ENCODE measurements around the gene IL12RB1.

DNA sequence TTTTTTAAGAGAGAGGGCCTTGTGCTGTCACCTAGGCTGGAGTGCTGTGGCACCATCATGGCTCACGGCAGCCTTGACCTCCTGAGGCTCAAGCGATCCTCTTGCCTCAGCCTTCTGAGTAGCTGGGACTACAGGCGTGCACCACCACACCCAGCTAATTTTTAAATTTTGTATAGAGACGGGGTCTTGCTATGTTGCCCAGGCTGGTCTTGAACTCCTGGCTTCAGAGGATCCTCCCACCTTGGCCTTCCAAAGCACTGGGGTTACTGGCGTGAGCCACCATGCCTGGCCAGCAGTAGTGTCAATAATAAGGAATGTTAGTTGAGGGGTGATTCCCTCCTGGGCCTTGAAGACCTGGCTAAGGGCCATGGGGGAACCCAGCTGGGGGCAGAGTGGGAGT lies 34.4 kb upstream of the IL12RB1 start:
- TF ChIP-seq POLR2AphosphoS5 (IDR thresholded peaks at IDR 0.05; ENCODE audit: low read length) (no peak), MYC (IDR thresholded peaks at IDR 0.05; ENCODE audit: insufficient read depth, insufficient read length, insufficient replicate concordance, low read length, severe bottlenecking) (no peak), EP300 (IDR thresholded peaks at IDR 0.05; ENCODE audit: borderline replicate concordance in 1 of 2, control insufficient read depth in 1 of 2, low read depth in 2 of 2, low read length in 2 of 2) (no peak), DPF2 (IDR thresholded peaks at IDR 0.05) (no peak), POLR2A (IDR thresholded peaks at IDR 0.05; ENCODE audit: low read depth, low read length) (no peak), EZH2 (IDR thresholded peaks at IDR 0.05; ENCODE audit: borderline replicate concordance, control insufficient read depth, low read depth, low read length) (no peak), BCL11A (IDR thresholded peaks at IDR 0.05; ENCODE audit: low read depth, low read length) (no peak), BMI1 (IDR thresholded peaks at IDR 0.05; ENCODE audit: borderline replicate concordance) (no peak), SUPT20H (IDR thresholded peaks at IDR 0.05; ENCODE audit: borderline replicate concordance, control insufficient read depth, low read depth, low read length) (no peak)
- TF ChIP-seq, protein P1, sequence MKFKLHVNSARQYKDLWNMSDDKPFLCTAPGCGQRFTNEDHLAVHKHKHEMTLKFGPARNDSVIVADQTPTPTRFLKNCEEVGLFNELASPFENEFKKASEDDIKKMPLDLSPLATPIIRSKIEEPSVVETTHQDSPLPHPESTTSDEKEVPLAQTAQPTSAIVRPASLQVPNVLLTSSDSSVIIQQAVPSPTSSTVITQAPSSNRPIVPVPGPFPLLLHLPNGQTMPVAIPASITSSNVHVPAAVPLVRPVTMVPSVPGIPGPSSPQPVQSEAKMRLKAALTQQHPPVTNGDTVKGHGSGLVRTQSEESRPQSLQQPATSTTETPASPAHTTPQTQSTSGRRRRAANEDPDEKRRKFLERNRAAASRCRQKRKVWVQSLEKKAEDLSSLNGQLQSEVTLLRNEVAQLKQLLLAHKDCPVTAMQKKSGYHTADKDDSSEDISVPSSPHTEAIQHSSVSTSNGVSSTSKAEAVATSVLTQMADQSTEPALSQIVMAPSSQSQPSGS (IDR thresholded peaks at IDR 0.05; ENCODE audit: low read length): no peak
- TF ChIP-seq, protein P2, sequence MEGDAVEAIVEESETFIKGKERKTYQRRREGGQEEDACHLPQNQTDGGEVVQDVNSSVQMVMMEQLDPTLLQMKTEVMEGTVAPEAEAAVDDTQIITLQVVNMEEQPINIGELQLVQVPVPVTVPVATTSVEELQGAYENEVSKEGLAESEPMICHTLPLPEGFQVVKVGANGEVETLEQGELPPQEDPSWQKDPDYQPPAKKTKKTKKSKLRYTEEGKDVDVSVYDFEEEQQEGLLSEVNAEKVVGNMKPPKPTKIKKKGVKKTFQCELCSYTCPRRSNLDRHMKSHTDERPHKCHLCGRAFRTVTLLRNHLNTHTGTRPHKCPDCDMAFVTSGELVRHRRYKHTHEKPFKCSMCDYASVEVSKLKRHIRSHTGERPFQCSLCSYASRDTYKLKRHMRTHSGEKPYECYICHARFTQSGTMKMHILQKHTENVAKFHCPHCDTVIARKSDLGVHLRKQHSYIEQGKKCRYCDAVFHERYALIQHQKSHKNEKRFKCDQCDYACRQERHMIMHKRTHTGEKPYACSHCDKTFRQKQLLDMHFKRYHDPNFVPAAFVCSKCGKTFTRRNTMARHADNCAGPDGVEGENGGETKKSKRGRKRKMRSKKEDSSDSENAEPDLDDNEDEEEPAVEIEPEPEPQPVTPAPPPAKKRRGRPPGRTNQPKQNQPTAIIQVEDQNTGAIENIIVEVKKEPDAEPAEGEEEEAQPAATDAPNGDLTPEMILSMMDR (IDR thresholded peaks at IDR 0.05 in 2 of 3, conservative IDR thresholded peaks at IDR 0.05 in 1 of 3; ENCODE audit: control insufficient read depth in 2 of 3, extremely low read depth in 1 of 3, insufficient read depth in 1 of 3, low read depth in 3 of 3, low read length in 3 of 3): no peak
- TF ChIP-seq, protein P3, sequence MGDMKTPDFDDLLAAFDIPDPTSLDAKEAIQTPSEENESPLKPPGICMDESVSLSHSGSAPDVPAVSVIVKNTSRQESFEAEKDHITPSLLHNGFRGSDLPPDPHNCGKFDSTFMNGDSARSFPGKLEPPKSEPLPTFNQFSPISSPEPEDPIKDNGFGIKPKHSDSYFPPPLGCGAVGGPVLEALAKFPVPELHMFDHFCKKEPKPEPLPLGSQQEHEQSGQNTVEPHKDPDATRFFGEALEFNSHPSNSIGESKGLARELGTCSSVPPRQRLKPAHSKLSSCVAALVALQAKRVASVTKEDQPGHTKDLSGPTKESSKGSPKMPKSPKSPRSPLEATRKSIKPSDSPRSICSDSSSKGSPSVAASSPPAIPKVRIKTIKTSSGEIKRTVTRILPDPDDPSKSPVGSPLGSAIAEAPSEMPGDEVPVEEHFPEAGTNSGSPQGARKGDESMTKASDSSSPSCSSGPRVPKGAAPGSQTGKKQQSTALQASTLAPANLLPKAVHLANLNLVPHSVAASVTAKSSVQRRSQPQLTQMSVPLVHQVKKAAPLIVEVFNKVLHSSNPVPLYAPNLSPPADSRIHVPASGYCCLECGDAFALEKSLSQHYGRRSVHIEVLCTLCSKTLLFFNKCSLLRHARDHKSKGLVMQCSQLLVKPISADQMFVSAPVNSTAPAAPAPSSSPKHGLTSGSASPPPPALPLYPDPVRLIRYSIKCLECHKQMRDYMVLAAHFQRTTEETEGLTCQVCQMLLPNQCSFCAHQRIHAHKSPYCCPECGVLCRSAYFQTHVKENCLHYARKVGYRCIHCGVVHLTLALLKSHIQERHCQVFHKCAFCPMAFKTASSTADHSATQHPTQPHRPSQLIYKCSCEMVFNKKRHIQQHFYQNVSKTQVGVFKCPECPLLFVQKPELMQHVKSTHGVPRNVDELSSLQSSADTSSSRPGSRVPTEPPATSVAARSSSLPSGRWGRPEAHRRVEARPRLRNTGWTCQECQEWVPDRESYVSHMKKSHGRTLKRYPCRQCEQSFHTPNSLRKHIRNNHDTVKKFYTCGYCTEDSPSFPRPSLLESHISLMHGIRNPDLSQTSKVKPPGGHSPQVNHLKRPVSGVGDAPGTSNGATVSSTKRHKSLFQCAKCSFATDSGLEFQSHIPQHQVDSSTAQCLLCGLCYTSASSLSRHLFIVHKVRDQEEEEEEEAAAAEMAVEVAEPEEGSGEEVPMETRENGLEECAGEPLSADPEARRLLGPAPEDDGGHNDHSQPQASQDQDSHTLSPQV (IDR thresholded peaks at IDR 0.05): no peak
- TF ChIP-seq, protein P4, sequence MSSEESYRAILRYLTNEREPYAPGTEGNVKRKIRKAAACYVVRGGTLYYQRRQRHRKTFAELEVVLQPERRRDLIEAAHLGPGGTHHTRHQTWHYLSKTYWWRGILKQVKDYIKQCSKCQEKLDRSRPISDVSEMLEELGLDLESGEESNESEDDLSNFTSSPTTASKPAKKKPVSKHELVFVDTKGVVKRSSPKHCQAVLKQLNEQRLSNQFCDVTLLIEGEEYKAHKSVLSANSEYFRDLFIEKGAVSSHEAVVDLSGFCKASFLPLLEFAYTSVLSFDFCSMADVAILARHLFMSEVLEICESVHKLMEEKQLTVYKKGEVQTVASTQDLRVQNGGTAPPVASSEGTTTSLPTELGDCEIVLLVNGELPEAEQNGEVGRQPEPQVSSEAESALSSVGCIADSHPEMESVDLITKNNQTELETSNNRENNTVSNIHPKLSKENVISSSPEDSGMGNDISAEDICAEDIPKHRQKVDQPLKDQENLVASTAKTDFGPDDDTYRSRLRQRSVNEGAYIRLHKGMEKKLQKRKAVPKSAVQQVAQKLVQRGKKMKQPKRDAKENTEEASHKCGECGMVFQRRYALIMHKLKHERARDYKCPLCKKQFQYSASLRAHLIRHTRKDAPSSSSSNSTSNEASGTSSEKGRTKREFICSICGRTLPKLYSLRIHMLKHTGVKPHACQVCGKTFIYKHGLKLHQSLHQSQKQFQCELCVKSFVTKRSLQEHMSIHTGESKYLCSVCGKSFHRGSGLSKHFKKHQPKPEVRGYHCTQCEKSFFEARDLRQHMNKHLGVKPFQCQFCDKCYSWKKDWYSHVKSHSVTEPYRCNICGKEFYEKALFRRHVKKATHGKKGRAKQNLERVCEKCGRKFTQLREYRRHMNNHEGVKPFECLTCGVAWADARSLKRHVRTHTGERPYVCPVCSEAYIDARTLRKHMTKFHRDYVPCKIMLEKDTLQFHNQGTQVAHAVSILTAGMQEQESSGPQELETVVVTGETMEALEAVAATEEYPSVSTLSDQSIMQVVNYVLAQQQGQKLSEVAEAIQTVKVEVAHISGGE (CRISPR knock-in tag; IDR thresholded peaks at IDR 0.05): no peak

Data from GM12878 (cell line).